Cardiac muscle cell (in vitro differentiated cells and primary cell): ENCODE measurements around the gene TCEANC. TPM values are rescaled to one million over a fixed set of nuclear protein-coding genes. Genes with fewer than 3 reads are reported as not detected.
"Not testable (repeated sequence)": the region's sequence is repeated elsewhere in the genome, so short reads cannot be mapped to it uniquely, and the experiment has no call there.

Experiments used
- DNase-seq, 2 donors: peaks; one replicate each; pipeline versions ENCODE4 v3.0.0 to v3.0.0-alpha.2; 2010 to 2017; ENCODE audit warnings: low read depth in 1 of 2, low spot score in 1 of 2
- H3K27ac ChIP-seq: fragments of 200-600 bp; sonication (generic); 2 replicates; pipeline ENCODE4 v1.5.1; 2016
- H3K27me3 ChIP-seq: fragments of 200-600 bp; sonication (generic); 2 replicates; pipeline ENCODE4 v1.6.0; 2016; ENCODE audit warnings: control low read depth
- H3K36me3 ChIP-seq: fragments of 200-600 bp; sonication (generic); 2 replicates; pipeline ENCODE4 v1.5.1; 2016; ENCODE audit warnings: control low read depth
- H3K4me1 ChIP-seq: fragments of 200-600 bp; sonication (generic); 2 replicates; pipeline ENCODE4 v1.8.1; 2017; ENCODE audit warnings: low read depth, mild to moderate bottlenecking, mixed run types
- H3K4me3 ChIP-seq: fragments of 200-600 bp; sonication (generic); 2 replicates; pipeline ENCODE4 v1.5.1; 2016; ENCODE audit warnings: mild to moderate bottlenecking
- H3K9me3 ChIP-seq: fragments of 200-600 bp; sonication (generic); 2 replicates; pipeline ENCODE4 v1.5.1; 2017; ENCODE audit warnings: low read depth, mild to moderate bottlenecking, control low read depth
- CTCF ChIP-seq: IDR thresholded peaks from 2 replicates; pipeline ENCODE4 v1.5.1; 2012; ENCODE audit warnings: low read depth, mild to moderate bottlenecking, low read length
- polyA plus RNA-seq: library from polyadenylated mRNA; unstranded; fragments of >200 nt; fragmentation: Nextera tagmentation; extraction: Ambion mirVana; gene quantifications from 2 replicates; pipeline ENCODE4 v1.2.1, GENCODE V29; 2016
- total RNA-seq: library from RNA; depleted of rRNA; stranded (reverse); fragments of >200 nt; gene quantifications from 2 replicates; pipeline ENCODE4 v1.2.3, GENCODE V29; 2016

TCEANC gene
- total and polyA plus RNA-seq, 2 experiments from 2014 or later = 3.5 to 6.9 TPM

- Histone ChIP-seq H3K9me3 (no peaks in the 10 kb centered on the region), H3K36me3 (no peaks in the 10 kb centered on the region), H3K4me3 (no peak overlapping the region), H3K4me1 (no peaks in the 10 kb centered on the region), H3K27ac (no peak overlapping the region), H3K27me3 (no peaks in the 10 kb centered on the region)
- TF ChIP-seq CTCF = no peak
- no peak for DNase-seq
Measured at GRCh38 chrX:13620207-13620606, 32.7 kb upstream of the TCEANC start.

GRCh38 chrX:13622401-13622964 lies 30.5 kb upstream of the TCEANC start:
- H3K4me1 ChIP-seq = no peaks in the 10 kb centered on the region
- H3K36me3 ChIP-seq = no peaks in the 10 kb centered on the region
- no peak overlapping the region for H3K4me3 ChIP-seq
- TF ChIP-seq CTCF = no peak
- H3K9me3 ChIP-seq = no peaks in the 10 kb centered on the region
- H3K27ac ChIP-seq = no peak overlapping the region
- peak in 1 of 2 donors; percentile 21 for DNase-seq
- no peaks in the 10 kb centered on the region for H3K27me3 ChIP-seq

DNA sequence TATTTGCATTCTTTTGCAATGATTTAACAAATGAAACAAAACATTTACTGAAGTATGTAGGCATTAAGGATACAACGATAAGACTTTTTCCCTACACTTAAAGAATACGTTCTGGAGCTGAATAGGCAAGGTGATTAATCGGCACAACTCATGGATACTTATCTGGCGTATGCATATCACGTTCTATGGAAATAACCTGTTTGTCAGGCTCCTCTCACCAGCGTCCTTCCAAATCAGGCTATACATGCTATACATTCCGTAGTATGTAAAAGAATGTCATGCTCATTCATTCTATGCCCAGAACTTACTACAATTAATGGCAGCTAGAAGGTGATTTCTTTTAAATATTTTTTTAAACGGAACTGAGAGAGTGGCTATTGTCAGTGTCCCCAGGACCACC lies 25.6 kb upstream of the TCEANC start:
- no peak overlapping the region for H3K4me3 ChIP-seq
- no peaks in the 10 kb centered on the region for H3K9me3 ChIP-seq

DNA sequence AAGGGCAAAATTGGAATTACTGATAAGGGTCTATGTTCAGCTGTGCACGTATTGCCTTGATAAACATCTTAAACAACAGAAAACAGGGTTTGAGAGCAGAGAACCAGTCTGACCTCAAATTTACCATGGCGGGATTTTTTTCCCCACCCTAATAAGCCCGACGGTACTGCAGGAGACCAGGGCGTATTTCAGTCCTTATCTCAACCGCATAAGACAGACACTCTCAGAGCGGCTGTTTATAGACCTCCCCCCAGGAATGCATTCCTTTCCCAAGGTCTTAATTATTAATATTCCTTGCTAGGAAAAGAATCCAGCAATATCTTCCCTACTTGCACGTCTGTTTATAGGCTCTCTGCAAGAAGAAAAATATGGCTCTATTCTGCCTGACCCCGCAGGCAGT lies 15.7 kb upstream of the TCEANC start:
- not testable (repeated sequence) for H3K4me1 ChIP-seq, H3K27ac ChIP-seq, H3K27me3 ChIP-seq, H3K4me3 ChIP-seq, DNase-seq, H3K9me3 ChIP-seq, H3K36me3 ChIP-seq

More for the DNA sequence above, 25.6 kb upstream of the TCEANC start:
- TF ChIP-seq CTCF = no peak
- DNase-seq = no peak
- no peak overlapping the region for H3K27ac ChIP-seq
- no peaks in the 10 kb centered on the region for H3K4me1 ChIP-seq
- H3K27me3 ChIP-seq = no peaks in the 10 kb centered on the region
- no peaks in the 10 kb centered on the region for H3K36me3 ChIP-seq

DNA sequence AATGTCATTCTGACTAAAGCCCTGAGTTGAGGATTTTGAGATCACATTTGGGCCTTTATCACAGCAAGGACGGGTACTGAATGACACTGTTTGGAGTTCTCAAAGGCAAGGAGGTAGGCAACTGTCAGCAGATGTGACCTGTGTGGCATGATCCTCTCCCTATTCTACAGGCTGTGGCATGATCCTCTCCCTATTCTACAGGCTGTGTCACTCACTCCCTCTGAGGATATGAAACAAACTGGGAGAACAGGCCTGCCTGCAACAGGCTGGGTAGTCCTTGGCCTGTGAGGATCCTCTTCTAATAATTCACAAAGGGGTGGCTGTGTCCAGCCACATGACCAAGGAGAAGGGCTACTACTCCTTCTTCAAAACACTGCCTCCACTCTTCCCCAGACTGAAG lies 14.9 kb upstream of the TCEANC start:
- H3K27ac ChIP-seq = no peak overlapping the region
- no peaks in the 10 kb centered on the region for H3K27me3 ChIP-seq
- no peaks in the 10 kb centered on the region for H3K9me3 ChIP-seq
- H3K4me1 ChIP-seq = no peaks in the 10 kb centered on the region
- TF ChIP-seq CTCF = no peak
- no peak overlapping the region for H3K4me3 ChIP-seq
- DNase-seq = no peak
- no peaks in the 10 kb centered on the region for H3K36me3 ChIP-seq

DNA sequence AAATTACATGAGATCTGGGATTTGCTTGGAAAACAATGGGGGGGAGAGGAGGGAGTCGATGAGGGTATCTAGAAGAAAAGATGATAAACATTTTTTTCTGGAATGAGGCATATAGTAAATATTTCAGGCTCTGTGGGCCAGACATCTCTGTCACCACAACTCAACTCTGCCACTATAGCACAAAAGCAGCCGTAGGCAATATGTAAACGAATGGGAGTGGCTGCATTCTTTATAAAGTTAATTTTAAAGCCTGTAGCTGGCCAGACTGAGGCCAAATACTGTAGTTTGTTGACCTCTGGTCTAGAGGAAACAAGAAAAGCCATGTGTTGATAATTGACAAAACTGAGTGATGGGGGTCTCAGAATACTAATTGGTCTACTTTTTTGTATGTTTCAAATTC lies 14.1 kb upstream of the TCEANC start:
- H3K4me3 ChIP-seq = no peak overlapping the region
- H3K4me1 ChIP-seq = no peaks in the 10 kb centered on the region
- no peak for DNase-seq
- H3K36me3 ChIP-seq = no peaks in the 10 kb centered on the region
- no peaks in the 10 kb centered on the region for H3K9me3 ChIP-seq
- no peak for TF ChIP-seq CTCF
- no peaks in the 10 kb centered on the region for H3K27me3 ChIP-seq
- H3K27ac ChIP-seq = no peak overlapping the region

- not testable (repeated sequence) for H3K27ac ChIP-seq, DNase-seq, H3K4me1 ChIP-seq, H3K4me3 ChIP-seq, H3K9me3 ChIP-seq, H3K27me3 ChIP-seq, H3K36me3 ChIP-seq
Measured at GRCh38 chrX:13641684-13642083, 11.3 kb upstream of the TCEANC start.
